CD4-positive, alpha-beta T cell treated with Interleukin-21 for 1 hour (primary cell): ENCODE data around the gene BBS1.
"Not testable (repeated sequence)": the region's sequence is repeated elsewhere in the genome, so short reads cannot be mapped to it uniquely, and the experiment has no call there.

ENCODE experiments used
- DNase-seq: peaks from one replicate; pipeline ENCODE4 v3.0.0-alpha.2; 2020

The BBS1 gene

DNA sequence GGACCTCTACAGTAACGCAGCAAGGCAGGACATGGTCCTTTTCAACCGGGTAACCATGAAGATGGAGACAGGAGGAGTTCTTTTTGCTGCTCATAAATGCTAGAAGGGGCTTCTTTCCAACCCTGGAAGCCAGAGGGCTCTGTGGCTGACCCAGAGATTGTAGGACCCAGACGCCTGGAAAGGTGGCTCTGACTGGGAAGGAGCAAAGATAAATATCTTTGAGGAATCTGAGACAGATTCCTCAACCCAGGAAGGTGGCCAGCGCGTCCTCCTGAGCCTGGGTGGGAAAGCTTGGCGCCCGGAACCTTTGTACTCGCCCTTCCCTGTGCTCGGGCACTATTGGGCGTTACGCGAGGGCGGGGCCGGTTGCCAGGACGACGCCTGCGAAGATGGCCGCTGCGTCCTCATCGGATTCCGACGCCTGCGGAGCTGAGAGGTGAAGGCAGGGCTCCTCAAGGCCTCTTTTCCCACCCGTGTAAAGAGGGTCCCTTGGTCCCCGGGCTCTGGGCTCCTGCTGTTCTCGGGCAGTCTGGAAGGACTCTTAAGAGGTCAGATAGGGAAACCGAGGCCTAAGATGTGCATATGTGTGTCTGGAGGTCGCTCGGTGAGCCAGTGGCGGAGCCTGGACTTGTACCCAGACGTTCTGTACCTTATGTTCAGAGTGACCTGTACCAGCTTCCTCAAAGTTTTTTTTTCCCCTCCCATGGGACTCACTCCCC, at the start of gene BBS1:
BBS1 (plus strand) TSS at position 365 of the 719 bp plus-strand sequence; CDS start at position 390, 25 bp downstream.
- DNase-seq: peak; percentile 83

DNA sequence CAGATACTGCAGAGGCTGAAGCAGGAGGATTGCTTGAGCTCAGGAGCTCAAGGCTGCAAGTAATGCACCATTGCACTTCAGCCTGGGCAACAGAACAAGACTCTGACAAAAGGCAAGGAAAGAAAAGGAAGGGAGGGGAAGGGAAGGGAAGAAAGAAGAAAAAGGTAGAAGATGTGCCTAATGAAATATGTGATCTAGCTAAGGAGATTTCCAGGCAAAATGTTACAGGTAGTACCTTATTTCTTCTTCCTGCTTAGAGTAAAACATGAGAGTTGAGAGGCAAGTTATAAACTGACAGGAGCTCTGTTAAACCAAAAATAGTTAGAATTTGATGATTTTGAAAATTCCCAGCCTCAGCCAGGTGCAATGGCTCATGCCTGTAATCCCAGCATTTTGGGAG, 48.4 kb upstream of the BBS1 start:
- DNase-seq: no peak

DNA sequence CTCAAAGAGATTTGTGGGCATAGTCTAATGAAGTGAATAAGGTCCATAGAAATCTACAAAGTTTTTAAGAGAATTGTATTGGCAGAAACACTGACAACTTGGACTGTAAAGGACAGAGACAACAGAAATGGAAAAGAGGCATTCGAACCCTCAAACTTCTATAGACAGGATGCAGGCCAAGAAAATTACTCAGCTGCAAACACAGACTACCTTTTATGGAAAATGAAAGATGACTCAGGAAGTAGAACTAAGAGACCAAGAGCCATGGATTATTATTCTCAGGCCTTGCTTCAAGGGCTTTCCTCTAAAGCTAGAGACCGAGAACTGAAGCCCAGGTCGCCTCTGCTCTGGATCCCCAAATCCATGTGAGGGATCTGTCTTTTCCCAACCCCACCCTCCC, 47.5 kb upstream of the BBS1 start:
- no peak for DNase-seq

DNA sequence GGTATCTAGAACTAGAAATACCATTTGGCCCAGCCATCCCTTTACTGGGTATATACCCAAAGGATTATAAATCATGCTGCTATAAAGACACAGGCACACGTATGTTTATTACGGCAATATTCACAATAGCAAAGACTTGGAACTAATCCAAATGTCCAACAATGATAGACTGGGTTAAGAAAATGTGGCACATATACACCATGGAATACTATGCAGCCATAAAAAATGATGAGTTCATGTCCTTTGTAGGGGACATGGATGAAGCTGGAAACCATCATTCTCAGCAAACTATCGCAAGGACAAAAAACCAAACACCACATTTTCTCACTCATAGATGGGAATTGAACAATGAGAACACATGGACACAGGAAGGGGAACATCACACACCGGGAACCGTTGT, 46.3 kb upstream of the BBS1 start:
- DNase-seq: not testable (repeated sequence)

DNA sequence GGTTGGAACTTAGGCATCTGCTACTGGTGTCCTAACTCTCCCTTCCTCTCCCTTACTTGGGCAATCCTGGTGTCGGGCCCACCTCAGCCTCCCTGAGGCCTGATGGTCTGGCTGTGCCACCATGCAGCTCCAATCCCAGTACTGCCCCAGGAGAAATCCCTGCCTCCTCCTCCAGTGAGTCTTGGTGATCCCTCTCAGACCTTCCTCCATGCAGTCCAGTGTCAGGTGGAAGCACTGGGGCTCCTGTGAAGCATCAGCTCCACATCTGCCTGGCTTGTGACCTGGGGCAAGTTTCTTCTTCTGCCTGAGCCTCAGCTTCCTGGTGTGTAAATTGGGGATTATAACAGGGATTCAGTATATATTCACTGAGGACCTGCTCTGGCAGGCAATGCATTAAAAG, 45.5 kb upstream of the BBS1 start:
- DNase-seq: no peak

DNA sequence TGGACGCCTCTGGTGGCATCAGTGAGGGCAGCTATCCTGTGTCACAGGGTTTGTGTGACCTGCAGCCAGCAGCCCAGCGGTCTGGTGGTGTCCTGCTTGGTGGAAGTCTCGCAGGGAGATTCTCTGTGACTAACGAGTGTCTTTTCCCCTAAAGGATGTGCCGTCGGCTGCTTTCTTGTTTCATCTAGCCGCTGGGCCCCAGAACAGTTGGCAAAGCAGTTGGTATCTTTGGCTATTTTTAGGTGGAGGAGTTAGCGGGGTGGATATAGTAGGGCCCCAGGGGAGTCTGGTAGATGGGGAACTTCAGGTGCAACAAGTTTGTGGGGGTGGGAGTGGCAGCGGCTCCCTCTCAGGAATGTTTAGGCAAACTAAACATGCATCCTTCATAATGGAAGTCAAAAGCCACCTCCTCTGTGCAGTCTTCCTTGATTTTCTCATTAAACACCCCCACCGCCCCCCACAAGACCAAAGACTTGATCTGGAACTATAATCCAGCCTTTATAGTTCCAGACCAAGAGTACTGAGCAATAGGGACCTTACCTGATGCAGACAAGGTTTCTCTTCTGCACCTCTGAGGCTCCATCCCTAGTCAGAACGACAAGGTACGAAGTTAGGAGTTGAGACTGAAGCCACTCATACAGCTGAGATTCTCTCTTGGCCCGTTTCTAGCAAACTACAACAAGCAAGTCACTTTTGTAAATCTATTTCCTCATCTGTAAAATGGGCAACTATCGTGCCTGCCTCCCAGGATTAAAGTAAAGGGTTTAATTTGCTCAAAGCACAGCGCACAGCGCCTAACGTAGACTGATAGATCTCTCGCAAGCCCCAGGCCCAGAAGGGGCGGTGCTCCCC, 44.8 kb upstream of the BBS1 start:
- no peak for DNase-seq

DNA sequence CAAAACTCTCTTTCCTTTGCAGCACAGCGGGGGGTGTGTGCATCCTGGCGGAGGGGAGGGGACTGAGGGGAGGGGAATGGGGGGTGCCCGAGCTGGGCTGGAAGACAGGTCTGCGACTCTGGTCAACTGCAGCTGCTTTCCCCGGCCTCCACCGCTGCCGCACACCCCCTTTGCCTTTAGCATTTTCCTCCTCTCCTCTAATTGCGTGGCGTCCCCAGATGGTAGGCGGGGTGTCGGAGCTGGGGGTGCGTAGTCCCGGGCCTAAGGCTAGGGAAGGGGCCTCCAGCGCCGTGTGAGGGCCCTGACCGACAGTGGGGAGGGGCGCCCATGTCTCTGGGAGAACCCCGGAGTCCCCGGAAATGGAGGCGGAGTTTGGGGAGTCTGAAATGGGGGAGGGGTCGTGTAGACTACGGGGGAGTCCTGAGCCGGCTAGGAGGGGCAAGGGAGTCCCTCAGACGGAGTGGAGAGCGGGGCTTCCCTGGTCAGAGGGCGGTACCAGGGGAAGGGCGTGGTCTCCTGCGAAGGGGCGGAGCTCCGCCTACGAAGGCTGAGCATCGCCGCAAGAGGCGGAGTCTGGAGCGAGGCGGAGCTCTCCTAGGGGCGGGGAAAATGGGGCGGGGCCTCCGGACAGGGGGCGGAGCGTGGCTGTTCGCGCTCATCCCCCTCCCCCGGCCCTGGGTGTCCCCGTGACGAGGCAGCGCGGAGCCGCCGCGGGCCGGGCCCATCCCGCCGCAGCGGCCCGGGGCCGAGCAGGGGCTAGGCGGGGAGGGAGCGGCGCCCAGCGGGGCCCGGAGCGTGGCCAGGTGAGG, 44.0 kb upstream of the BBS1 start, which contains the start of gene PELI3:
PELI3 (plus strand) TSS at position 681 of the 809 bp plus-strand sequence. CDS start 1,224 bp downstream, outside the sequence.
- DNase-seq: peak; percentile 96

DNA sequence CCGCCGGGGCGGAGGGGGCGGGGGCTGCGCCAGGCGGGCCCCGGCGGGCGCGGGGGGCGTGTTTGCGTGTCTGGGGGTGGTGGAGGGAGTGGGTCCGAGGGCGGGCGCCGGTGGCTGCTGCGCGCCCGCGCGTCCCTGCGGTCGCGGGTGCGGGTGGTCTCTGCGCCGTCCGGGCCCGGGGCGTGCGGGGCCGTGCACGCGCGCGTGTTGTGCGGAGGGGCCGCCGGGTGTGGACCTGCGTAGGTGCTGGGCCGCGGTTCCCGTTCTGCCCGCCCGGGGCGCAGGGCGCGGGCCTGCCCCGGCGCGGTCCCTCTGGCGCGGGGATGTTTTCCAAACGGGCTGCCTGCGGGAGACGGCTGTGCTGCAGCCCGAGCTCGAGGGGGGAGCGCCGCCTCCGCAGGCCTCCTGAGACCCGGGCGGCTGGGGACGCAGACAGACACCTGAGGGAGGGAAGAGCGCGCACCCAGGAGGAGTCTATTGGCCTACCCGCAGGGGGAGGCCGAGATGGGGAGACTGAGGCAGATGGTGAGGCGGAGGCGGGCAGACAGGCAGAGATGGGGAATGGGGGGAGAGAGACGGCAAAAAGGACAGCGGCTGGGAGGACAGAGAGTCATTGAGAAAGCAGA, 43.3 kb upstream of the BBS1 start:
- no peak for DNase-seq

DNA sequence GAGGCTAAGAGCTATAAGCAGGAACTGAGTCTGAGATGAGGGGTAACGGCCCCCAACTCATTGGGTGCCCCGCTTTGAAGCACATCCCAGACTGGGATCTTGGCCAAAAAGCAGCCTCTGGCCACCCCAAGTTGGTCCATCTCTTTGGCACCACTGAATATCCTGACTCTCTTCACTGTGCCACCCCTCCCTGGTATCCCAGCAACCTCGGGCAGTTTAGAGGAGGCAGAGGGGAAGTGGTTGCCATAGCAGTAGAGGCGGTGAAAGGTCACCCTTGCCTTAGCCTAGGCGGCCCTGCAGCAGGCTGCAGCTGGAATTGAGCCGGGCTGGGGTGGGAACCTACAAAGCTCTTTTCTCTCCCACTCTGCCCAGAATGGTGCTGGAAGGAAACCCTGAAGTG, 42.7 kb upstream of the BBS1 start:
- peak; percentile 33 for DNase-seq

DNA sequence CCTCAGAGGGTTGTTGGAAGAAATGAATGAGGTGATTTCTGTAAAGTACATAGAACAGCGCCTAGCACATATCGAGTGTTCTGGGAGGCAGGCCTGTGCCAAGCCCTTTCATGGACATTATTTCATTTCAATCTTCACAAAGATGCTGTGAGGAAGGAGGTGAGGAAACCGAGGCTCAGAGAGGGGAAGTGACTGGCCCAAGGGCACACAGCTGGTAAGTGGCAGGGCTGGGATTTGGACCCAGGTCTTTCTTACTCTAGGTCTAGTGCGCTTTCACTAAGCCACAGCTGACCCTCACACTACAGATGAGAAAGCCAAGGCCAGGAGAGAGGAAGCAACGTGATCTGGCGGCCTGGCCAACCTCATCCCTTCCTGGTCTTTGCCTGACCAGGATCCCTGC, 41.7 kb upstream of the BBS1 start:
- no peak for DNase-seq

DNA sequence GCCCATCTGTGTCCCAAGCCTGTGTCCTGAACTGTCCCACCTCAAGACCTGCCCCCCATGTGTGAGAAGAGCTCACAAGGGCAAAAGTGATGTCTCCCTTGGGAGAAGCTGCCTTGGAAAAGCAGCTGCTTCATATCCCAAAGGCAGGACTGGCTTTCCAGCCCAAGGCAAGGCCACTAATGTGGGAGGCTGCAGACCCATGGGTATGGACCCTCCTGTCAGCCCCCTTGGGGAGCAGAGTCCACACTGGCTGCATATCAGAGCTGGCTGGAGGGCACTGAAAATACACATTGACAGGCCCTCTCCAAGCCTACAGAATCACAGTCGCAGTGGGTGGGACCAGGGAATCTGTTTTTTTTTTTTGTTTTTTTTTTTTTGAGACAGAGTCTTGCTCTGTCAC, 41.0 kb upstream of the BBS1 start:
- DNase-seq: no peak

DNA sequence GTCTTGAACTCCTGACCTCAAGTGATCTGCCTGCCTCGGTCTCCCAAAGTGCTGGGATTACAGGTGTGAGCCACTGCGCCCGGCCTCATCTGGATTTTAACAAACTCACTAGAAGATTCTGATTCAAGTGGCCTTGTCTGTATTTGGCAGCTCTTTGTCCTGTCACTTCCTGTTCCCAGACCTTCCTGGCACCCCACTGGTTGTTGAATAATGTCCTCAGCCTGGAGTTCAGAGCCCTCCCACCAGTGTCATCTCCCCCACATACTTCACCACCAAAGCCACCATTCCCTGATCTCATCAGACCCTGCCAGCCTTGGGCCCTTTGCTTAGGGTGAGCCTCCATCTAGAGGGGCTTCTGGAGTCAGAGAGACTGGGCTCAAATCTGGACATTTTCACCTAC, 40.4 kb upstream of the BBS1 start:
- DNase-seq: no peak

DNA sequence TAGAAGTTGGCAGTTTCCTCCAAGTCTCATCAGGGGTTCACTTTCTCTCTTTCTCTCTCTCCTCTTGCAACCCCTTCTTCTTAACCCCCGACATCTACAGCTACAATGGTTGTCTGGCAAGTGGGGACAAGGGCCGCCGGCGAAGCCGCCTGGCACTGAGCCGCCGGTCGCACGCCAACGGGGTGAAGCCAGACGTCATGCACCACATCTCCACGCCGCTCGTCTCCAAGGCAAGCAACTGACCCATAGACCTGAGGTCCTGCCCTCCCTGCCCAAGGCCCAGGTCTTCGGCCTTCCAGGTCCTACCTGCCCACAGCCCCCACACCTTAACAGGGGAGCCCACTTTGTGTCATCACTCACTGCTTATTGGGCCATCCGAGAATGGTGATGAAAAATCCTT, 39.3 kb upstream of the BBS1 start:
- DNase-seq: no peak

DNA sequence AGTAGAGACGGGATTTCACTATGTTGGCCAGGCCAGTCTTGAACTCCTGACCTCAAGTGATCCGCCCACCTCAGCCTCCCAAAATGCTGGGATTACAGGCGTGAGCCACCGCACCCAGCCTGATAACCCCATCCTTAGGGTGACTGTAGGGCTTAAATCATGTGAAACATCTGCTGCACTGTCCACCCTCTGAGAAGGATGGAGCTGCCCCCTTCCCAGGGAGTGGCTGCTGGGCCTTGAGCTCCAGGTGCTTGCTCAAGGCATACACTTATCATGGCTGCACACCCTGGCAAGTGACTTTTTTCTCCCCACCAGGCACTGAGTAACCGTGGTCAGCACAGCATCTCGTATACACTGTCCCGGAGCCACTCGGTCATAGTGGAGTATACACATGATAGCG, 38.4 kb upstream of the BBS1 start:
- DNase-seq: no peak

DNA sequence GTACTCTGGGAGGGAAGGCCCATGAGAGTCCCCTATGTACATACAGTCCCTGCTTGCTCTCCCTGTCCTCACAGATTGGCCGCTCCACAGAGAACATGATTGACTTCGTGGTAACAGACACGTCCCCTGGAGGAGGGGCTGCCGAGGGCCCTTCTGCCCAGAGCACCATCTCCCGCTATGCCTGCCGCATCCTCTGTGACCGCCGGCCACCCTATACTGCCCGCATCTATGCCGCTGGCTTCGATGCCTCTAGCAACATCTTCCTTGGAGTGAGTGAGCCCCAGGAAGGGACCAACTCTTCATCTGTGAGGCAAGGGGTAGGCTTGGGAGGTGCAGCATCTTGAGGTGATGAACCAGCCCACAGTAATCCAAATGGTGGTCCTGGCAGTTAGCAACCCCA, 37.3 kb upstream of the BBS1 start:
- DNase-seq: no peak

DNA sequence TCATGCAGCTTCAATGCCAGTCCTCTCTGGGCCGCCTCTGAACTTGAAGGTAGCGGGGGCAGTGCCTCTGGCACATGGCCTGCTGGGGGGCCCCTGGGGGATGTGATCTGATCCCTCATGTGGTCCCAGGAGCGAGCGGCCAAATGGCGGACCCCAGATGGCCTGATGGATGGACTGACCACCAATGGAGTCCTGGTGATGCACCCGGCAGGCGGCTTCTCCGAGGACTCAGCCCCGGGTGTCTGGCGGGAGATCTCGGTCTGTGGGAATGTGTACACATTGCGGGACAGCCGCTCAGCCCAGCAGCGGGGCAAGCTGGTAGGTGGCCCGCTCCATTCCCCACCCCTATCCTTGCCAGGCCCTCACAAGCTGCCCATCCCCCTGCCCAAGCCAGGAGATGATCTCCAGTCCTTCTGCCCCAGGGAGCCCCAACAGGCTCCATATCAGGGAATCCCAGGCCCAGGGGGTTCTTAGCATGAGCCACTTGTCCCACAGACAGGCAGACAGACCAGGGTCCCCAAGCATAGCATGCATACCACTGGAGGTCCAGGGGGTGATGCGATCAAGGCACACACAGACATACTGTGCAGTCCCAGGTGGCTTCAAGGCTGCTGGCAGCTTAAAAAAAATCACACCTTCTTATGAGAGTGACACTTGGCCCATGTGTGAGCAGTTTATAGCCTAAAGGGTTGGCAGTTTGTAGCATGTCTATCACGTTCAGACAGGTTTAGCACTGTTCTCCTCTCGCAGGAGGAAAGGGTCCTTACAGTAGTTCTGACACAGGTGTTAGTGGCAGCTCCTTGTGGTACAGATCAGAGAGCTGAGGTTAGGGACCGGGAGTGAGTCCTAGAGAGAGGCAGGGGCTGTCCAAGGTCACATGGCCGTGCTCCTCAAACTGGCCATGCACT, 36.6 kb upstream of the BBS1 start:
- no peak for DNase-seq

DNA sequence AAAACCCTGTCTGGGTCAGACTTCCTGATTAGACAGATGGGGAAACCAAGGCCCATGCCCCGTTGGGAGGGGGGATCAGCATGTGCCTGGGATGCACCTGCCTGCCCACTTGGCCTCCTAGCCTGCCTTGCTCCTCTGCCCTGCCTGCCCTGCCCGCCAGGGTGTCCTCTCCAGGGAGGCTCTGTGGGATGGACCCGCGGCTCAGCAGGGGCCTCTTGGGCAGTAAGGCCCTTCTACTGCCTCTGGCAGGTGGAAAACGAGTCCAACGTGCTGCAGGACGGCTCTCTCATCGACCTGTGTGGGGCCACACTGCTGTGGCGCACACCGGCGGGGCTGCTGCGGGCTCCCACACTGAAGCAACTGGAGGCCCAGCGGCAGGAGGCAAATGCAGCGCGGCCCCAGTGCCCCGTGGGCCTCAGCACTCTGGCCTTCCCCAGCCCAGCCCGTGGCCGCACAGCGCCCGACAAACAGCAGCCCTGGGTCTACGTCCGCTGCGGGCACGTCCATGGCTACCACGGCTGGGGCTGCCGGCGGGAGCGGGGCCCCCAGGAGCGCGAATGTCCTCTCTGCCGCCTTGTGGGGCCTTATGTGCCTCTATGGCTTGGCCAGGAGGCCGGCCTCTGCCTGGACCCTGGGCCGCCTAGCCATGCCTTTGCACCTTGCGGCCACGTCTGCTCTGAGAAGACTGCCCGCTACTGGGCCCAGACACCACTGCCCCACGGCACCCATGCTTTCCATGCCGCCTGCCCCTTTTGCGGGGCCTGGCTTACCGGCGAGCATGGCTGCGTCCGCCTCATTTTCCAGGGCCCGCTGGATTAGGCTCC, 34.9 kb upstream of the BBS1 start:
- DNase-seq: no peak

DNA sequence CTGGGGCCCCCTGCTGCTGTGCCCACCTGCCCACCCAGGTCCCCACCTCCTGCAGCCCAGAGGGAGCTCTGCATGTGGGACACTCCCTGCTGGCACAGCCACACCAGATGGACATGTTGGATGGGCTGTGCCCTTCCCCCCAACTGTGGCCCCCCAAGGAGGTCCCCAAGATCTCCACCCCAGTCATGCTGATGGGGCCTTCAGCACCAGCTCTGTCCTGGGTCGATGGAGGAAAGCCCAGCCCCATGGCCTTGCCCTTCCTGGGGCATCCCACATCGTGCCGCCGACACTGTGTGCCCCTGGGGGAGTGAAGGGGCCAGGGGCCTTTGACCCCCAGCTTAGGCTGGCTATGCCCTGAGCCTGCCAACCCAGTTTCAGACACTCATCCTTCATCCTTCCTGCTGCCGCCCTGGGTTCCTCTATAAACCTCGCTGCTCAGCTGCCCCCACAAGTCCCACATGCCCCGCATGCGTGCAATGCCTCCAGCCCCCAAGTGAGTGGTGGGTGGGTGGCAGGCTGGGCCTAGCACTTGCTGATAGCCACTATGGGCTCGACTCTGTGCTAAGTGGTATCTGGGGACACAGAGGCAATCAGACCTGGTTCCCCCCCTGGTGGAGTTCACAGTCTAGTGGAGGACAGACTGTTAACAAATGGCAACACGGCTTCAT, 34.1 kb upstream of the BBS1 start:
- no peak for DNase-seq

DNA sequence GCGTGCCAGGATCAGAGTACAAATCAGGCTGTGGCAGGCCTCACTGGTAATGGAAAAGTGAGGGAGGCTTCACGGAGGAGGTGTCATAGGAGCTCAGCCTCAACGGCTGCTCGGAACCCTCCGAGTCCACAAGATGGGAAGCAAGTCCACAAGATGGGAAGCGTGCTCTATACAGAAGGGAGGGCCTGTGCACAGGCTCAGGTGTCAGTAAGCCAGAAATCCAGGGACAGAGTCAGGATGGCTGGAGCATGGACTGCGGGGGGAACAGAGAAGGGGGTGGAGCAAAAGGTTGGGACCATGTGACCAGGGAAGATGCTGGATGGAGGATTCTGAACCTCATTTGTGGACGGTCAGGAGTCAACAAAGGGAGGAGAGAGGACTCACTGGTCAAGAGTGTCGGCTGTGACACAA, 33.6 kb upstream of the BBS1 start:
- DNase-seq: no peak
